K562 (cell line): ENCODE results near the gene MN1.

Source experiments
- ARID2 ChIP-seq: fragments of 450-650 bp; IDR thresholded peaks from 2 replicates; pipeline ENCODE4 v1.6.1; 2017; ENCODE audit warnings: antibody characterized with exemption, mild to moderate bottlenecking
- NR4A1 ChIP-seq, 2 experiments: fragments of 250-450 bp in 1 of 2; fragments of 450-650 bp in 1 of 2; sonication (Bioruptor Pico) in 1 of 2; IDR thresholded peaks; 2 replicates each; pipeline versions ENCODE4 v1.4.0 to v1.6.1; 2016 to 2020; ENCODE audit warnings: mild to moderate bottlenecking in 2 of 2, missing compliant biosample characterization in 1 of 2, missing genetic modification characterization in 1 of 2, moderate library complexity in 1 of 2
- STAT5B ChIP-seq: fragments of 250-450 bp; sonication (Bioruptor Pico); IDR thresholded peaks from 2 replicates; pipeline ENCODE4 v1.8.0; 2021; ENCODE audit warnings: mild to moderate bottlenecking, inconsistent platforms
- ZBTB7A ChIP-seq: IDR thresholded peaks from 2 replicates; pipeline ENCODE4 v1.6.1; 2011; ENCODE audit warnings: low read depth, mild to moderate bottlenecking, low read length, moderate library complexity, borderline replicate concordance; ENCODE audit not compliant: control insufficient read depth
- ZNF695 ChIP-seq: fragments of 450-650 bp; formaldehyde crosslinking; IDR thresholded peaks from 2 replicates; pipeline ENCODE4 v1.4.0; 2020; ENCODE audit warnings: mild to moderate bottlenecking, moderate library complexity
- TF ChIP-seq, protein P1 (sequence below): fragments of 450-650 bp; IDR thresholded peaks from 2 replicates; pipeline ENCODE4 v1.6.1; 2018; ENCODE audit not compliant: partially characterized antibody
- TF ChIP-seq, protein P2 (sequence below): IDR thresholded peaks from 3 replicates; pipeline ENCODE4 v1.6.1; 2011; ENCODE audit warnings: borderline replicate concordance, mild to moderate bottlenecking; ENCODE audit not compliant: insufficient read length, insufficient read depth

DNA sequence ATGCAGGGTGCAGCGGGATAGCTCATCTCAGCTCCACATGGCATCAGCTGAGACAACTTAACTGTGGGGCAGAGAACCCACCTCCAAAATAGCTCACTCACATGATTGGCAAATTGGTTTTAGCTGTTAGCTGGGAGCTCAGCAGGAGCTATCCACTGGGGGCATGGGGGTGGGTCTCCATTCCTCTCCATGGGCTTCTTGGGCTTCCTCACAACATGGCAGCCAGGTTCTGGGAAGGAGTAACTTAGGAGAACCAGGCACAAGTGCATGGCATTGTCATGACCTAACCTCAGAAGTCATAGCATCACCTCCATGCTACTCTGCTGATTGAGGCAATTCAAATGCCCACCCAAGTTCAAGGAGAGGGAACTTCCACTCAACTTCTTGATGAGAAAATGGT lies 85.5 kb downstream of the MN1 start:
- TF ChIP-seq ZNF695 (CRISPR knock-in tag) (no peak), ZBTB7A (no peak), ARID2 (no peak), NR4A1 (CRISPR knock-in tag; IDR thresholded peaks at IDR 0.05) (no peak), NR4A1 (tag; IDR thresholded peaks at IDR 0.05) (no peak), STAT5B (CRISPR knock-in tag) (no peak)
- TF ChIP-seq, protein P1, sequence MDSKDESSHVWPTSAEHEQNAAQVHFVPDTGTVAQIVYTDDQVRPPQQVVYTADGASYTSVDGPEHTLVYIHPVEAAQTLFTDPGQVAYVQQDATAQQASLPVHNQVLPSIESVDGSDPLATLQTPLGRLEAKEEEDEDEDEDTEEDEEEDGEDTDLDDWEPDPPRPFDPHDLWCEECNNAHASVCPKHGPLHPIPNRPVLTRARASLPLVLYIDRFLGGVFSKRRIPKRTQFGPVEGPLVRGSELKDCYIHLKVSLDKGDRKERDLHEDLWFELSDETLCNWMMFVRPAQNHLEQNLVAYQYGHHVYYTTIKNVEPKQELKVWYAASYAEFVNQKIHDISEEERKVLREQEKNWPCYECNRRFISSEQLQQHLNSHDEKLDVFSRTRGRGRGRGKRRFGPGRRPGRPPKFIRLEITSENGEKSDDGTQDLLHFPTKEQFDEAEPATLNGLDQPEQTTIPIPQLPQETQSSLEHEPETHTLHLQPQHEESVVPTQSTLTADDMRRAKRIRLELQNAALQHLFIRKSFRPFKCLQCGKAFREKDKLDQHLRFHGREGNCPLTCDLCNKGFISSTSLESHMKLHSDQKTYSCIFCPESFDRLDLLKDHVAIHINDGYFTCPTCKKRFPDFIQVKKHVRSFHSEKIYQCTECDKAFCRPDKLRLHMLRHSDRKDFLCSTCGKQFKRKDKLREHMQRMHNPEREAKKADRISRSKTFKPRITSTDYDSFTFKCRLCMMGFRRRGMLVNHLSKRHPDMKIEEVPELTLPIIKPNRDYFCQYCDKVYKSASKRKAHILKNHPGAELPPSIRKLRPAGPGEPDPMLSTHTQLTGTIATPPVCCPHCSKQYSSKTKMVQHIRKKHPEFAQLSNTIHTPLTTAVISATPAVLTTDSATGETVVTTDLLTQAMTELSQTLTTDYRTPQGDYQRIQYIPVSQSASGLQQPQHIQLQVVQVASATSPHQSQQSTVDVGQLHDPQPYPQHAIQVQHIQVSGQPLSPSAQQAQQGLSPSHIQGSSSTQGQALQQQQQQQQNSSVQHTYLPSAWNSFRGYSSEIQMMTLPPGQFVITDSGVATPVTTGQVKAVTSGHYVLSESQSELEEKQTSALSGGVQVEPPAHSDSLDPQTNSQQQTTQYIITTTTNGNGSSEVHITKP: no peak
- TF ChIP-seq, protein P2, sequence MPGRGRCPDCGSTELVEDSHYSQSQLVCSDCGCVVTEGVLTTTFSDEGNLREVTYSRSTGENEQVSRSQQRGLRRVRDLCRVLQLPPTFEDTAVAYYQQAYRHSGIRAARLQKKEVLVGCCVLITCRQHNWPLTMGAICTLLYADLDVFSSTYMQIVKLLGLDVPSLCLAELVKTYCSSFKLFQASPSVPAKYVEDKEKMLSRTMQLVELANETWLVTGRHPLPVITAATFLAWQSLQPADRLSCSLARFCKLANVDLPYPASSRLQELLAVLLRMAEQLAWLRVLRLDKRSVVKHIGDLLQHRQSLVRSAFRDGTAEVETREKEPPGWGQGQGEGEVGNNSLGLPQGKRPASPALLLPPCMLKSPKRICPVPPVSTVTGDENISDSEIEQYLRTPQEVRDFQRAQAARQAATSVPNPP: no peak
